WERI-Rb-1 (cell line): ENCODE results near the gene DDX31.

ENCODE experiments used
- DNase-seq: peaks from one replicate; pipeline ENCODE4 v3.0.0-alpha.2; 2020
- H3K27ac ChIP-seq: fragments of 250-450 bp; sonication (Bioruptor Pico); 2 replicates; pipeline ENCODE4 v1.5.1; 2020; ENCODE audit warnings: mild to moderate bottlenecking, moderate library complexity
- H3K27me3 ChIP-seq: fragments of 250-450 bp; sonication (Bioruptor Pico); 2 replicates; pipeline ENCODE4 v1.5.1; 2021; ENCODE audit warnings: mild to moderate bottlenecking, low read depth, moderate library complexity; ENCODE audit not compliant: insufficient read depth, severe bottlenecking
- H3K36me3 ChIP-seq: fragments of 250-450 bp; sonication (Bioruptor Pico); 2 replicates; pipeline ENCODE4 v1.5.1; 2020; ENCODE audit warnings: mild to moderate bottlenecking, moderate library complexity
- H3K4me3 ChIP-seq: 2 replicates; pipeline ENCODE4 v1.5.1; 2011; ENCODE audit warnings: low read depth, mild to moderate bottlenecking, control low read depth, low read length
- H3K9me3 ChIP-seq: fragments of 250-450 bp; sonication (Bioruptor Pico); 2 replicates; pipeline ENCODE4 v1.5.1; 2021; ENCODE audit warnings: mild to moderate bottlenecking, moderate library complexity; ENCODE audit not compliant: severe bottlenecking
- CTCF ChIP-seq: IDR thresholded peaks from 2 replicates; pipeline ENCODE4 v1.5.1; 2011; ENCODE audit warnings: low read depth, mild to moderate bottlenecking, control low read depth, inconsistent platforms, low read length

Gene DDX31

GRCh38 chr9:132698989-132699388 is 29.2 kb upstream of the DDX31 start:
- H3K9me3 ChIP-seq: peaks cover 30% of the 10 kb centered on the region
- no peak for DNase-seq
- TF ChIP-seq CTCF: no peak
- no peaks in the 10 kb centered on the region for H3K27me3 ChIP-seq
- H3K27ac ChIP-seq: no peak overlapping the region
- H3K36me3 ChIP-seq: no peaks in the 10 kb centered on the region
- no peak overlapping the region for H3K4me3 ChIP-seq

GRCh38 chr9:132697230-132697629 is 27.4 kb upstream of the DDX31 start:
- no peaks in the 10 kb centered on the region for H3K36me3 ChIP-seq
- H3K9me3 ChIP-seq: peaks cover 23% of the 10 kb centered on the region
- H3K27me3 ChIP-seq: no peaks in the 10 kb centered on the region
- H3K4me3 ChIP-seq: no peak overlapping the region
- no peak for DNase-seq
- no peak overlapping the region for H3K27ac ChIP-seq
- no peak for TF ChIP-seq CTCF

- peak; percentile 59 for TF ChIP-seq CTCF
- H3K36me3 ChIP-seq: peaks cover 26% of the 10 kb centered on the region
Observed at GRCh38 chr9:132694144-132694543, 24.4 kb upstream of the DDX31 start.

GRCh38 chr9:132690696-132691095 is 20.9 kb upstream of the DDX31 start:
- peaks cover 59% of the 10 kb centered on the region for H3K36me3 ChIP-seq
- H3K27ac ChIP-seq: no peak overlapping the region
- H3K4me3 ChIP-seq: no peak overlapping the region
- H3K9me3 ChIP-seq: no peaks in the 10 kb centered on the region
- TF ChIP-seq CTCF: no peak
- H3K27me3 ChIP-seq: no peaks in the 10 kb centered on the region
- DNase-seq: no peak

More at GRCh38 chr9:132694144-132694543, 24.4 kb upstream of the DDX31 start:
- H3K27me3 ChIP-seq: no peaks in the 10 kb centered on the region
- DNase-seq: peak; percentile 36
- no peak overlapping the region for H3K27ac ChIP-seq
- H3K9me3 ChIP-seq: peaks cover 22% of the 10 kb centered on the region
- no peak overlapping the region for H3K4me3 ChIP-seq

- Histone ChIP-seq H3K27me3 (no peaks in the 10 kb centered on the region), H3K9me3 (no peaks in the 10 kb centered on the region), H3K36me3 (peaks cover 94% of the 10 kb centered on the region), H3K27ac (no peak overlapping the region), H3K4me3 (no peak overlapping the region)
- no peak for TF ChIP-seq CTCF
- DNase-seq: no peak
Observed at GRCh38 chr9:132683873-132684272, 14.1 kb upstream of the DDX31 start.

GRCh38 chr9:132681561-132681960 is 11.8 kb upstream of the DDX31 start:
- peaks cover 93% of the 10 kb centered on the region for H3K36me3 ChIP-seq
- no peaks in the 10 kb centered on the region for H3K27me3 ChIP-seq
- no peak for TF ChIP-seq CTCF
- no peak overlapping the region for H3K27ac ChIP-seq
- no peak overlapping the region for H3K4me3 ChIP-seq
- no peaks in the 10 kb centered on the region for H3K9me3 ChIP-seq
- DNase-seq: no peak
